Measurements from ENCODE around the gene DNAJC27. TPM values are rescaled to one million over a fixed set of nuclear protein-coding genes. Genes with fewer than 3 reads are reported as not detected.

The DNAJC27 gene
- total and polyA plus RNA-seq, 9 of the 15 experiments (the other 6 are each of a cell fraction or from before 2014, with no cell fraction given): 0.53 to 5.9 (median 3.0) TPM

DNA sequence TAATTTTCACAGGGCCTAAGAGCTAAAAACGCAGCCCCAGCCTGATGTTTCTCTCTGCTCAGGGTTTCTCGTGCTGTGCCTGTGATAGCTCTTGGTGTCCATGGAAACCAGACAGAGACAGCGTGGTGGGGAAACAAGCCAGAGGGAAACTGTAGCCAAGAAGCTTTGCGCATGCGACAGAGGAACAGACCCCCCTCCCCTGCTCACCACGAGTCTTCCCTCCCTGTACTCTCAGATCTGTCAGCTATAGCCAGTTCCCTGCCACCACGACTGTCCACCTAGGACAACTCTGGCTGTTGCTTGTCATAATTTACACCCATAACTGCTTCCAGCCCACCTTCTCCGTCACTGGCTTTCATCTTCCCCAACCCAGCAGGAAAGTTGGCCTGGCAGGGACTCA lies 13.2 kb upstream of the DNAJC27 start:
- peak; percentile 34; the same call in 2 of the 3 replicates for ATAC-seq
- Histone ChIP-seq H3K27ac (ENCODE audit: extremely low read depth, low read depth, low read length) (no peak overlapping the region), H3K9me1 (ENCODE audit: control insufficient read depth, insufficient read depth, low read length) (no peaks in the 10 kb centered on the region), H4K20me1 (replicated peaks; ENCODE audit: control insufficient read depth, insufficient read depth, low read length) (no peaks in the 10 kb centered on the region), H3K4me3 (no peak overlapping the region), H3K9me3 (replicated peaks; ENCODE audit: control insufficient read depth, insufficient read depth, low read depth, low read length) (no peaks in the 10 kb centered on the region), H3K36me3 (ENCODE audit: control insufficient read depth, insufficient read depth, low read length) (no peaks in the 10 kb centered on the region), H3K27me3 (ENCODE audit: control insufficient read depth in 2 of 2, insufficient read depth in 2 of 2, low read length in 2 of 2) (peaks cover 14 to 16% of the 10 kb centered on the region in 2 experiments), H3K79me2 (ENCODE audit: control insufficient read depth, insufficient read depth, low read length) (no peaks in the 10 kb centered on the region), H3K4me1 (replicated peaks in 1 of 2; ENCODE audit: control insufficient read depth in 2 of 2, insufficient read depth in 2 of 2, low read length in 2 of 2) (no peaks in the 10 kb centered on the region; a peak in 1 of 5 replicates), H3K4me2 (ENCODE audit: insufficient read depth, low read length) (no peak overlapping the region), H2AFZ (ENCODE audit: low read depth, low read length) (no peak overlapping the region), H3K9ac (ENCODE audit: insufficient read depth in 1 of 2, low read depth in 2 of 2, low read length in 2 of 2) (no peak overlapping the region)
- POLR2A ChIA-PET: interaction anchor here (0.6 to 1.2 kb wide), 2 partner anchors 9 to 130 kb away, joined by 3 to 6 read pairs; no protein-coding TSS in a partner anchor
- in situ Hi-C loops (cut with MboI): no loop called here
- DNase-seq (ENCODE audit: extremely low read depth in 1 of 4, low spot score in 3 of 4): no peak
- no peak for FAIRE-seq
- TF ChIP-seq ZNF165 (CRISPR knock-in tag; IDR thresholded peaks at IDR 0.05; ENCODE audit: borderline replicate concordance) (no peak), FOXJ2 (tag; IDR thresholded peaks at IDR 0.05) (peak; percentile 73; the same call in 1 of the 2 replicates), NRF1 (conservative IDR thresholded peaks at IDR 0.05 in 1 of 2, IDR thresholded peaks at IDR 0.05 in 1 of 2) (peak; percentile 48 to 49; a peak in 3 of 4 replicates), RFX1 (IDR thresholded peaks at IDR 0.05) (peak; percentile 33; the same call in 1 of the 2 replicates), RBM14 (IDR thresholded peaks at IDR 0.05; ENCODE audit: borderline replicate concordance, insufficient read depth, low read depth, low read length) (no peak)
- no TSS peak for BruUV-seq (replicated peaks)
- intact Hi-C loops (cut with micrococcal nuclease): no loop called here
- CTCF ChIA-PET (ENCODE audit: low intra/inter-chr PET ratio): no interaction called here
- WGBS (ENCODE audit: insufficient coverage, low coverage, missing lambda C conversion rate): 4% methylated on average over 8 of the region's 8 CpGs

Data from K562 (cell line).